Left lung (tissue), 10 donors: ENCODE measurements around the gene IFT88. TPM values are rescaled to one million over a fixed set of nuclear protein-coding genes. Genes with fewer than 3 reads are reported as not detected.

Experiments
- ATAC-seq: fragments of 200-7000 bp; cut with Tn5 transposase; one replicate; pipeline ENCODE4 v1.9.1; 2020; ENCODE audit warnings: moderate library complexity
- DNase-seq, 4 donors: peaks; one replicate each; pipeline ENCODE4 v3.0.0-alpha.2; 2013 to 2020
- H3K27ac ChIP-seq, 2 donors: fragments of 200-600 bp; sonication (generic) in 1 of 2; one replicate each; pipeline versions ENCODE4 v1.5.0 to v1.8.0; 2020 to 2021
- H3K27me3 ChIP-seq, 2 donors: fragments of 200-600 bp; sonication (generic) in 1 of 2; one replicate each; pipeline versions ENCODE4 v1.5.0 to v1.8.0; 2020 to 2021
- H3K36me3 ChIP-seq, 2 donors: fragments of 200-600 bp; sonication (generic) in 1 of 2; one replicate each; pipeline versions ENCODE4 v1.5.0 to v1.8.0; 2020 to 2021
- H3K4me1 ChIP-seq, 2 donors: fragments of 200-600 bp; one replicate each; pipeline ENCODE4 v1.8.0; 2021
- H3K4me3 ChIP-seq, 2 donors: fragments of 200-600 bp; sonication (generic) in 1 of 2; one replicate each; pipeline versions ENCODE4 v1.5.0 to v1.8.0; 2020 to 2021; ENCODE audit warnings: mild to moderate bottlenecking in 1 of 2
- H3K9me3 ChIP-seq, 2 donors: fragments of 200-600 bp; sonication (generic) in 1 of 2; one replicate each; pipeline versions ENCODE4 v1.5.0 to v1.8.0; 2020 to 2021
- intact Hi-C, 2 donors: fragments of 100-400 bp; cut with DNase I; formaldehyde crosslinking; loops; one replicate each; pipeline versions ENCODE4 v1.11.2 to v1.14.2; 2022
- polyA plus RNA-seq, 6 donors: library from polyadenylated mRNA; unstranded; fragments of 120-200 nt; gene quantifications; one replicate each; pipeline ENCODE4 v1.2.1, GENCODE V29; 2013; ENCODE audit not compliant: insufficient read length in 6 of 6
- total RNA-seq, 2 donors: library from RNA; stranded (reverse); fragmentation: NEBNext Ultra II Directional; extraction: Animal tissue kit (Norgen Biotek cat#: 25700); gene quantifications; one replicate each; pipeline ENCODE4 v1.2.1, GENCODE V29; 2021
- TF ChIP-seq, protein P1 (sequence below), 2 donors: fragments of 200-600 bp; sonication (generic) in 1 of 2; IDR thresholded peaks; one replicate each; pipeline versions ENCODE4 v1.5.0 to v1.8.0; 2021; ENCODE audit warnings: antibody characterized with exemption in 2 of 2
- donor health status: DM: no; HTN: yes; CAD: no.
- donor health status: DM: no; HTN: no; CAD: no.

IFT88 gene
- total and polyA plus RNA-seq, 8 donors = 13.5 to 37.9 (median 35.8) TPM

GRCh38 chr13:20610006-20610405, 43.0 kb downstream of the IFT88 start:
- H3K36me3 ChIP-seq = peaks cover 0 to 29% of the 10 kb centered on the region in 2 donors
- H3K9me3 ChIP-seq = no peaks in the 10 kb centered on the region
- no peak overlapping the region for H3K4me3 ChIP-seq
- no peak for ATAC-seq
- H3K27ac ChIP-seq = no peak overlapping the region
- intact Hi-C loops = no loop called here
- no peak for DNase-seq
- H3K27me3 ChIP-seq = no peaks in the 10 kb centered on the region
- TF ChIP-seq, protein P1, sequence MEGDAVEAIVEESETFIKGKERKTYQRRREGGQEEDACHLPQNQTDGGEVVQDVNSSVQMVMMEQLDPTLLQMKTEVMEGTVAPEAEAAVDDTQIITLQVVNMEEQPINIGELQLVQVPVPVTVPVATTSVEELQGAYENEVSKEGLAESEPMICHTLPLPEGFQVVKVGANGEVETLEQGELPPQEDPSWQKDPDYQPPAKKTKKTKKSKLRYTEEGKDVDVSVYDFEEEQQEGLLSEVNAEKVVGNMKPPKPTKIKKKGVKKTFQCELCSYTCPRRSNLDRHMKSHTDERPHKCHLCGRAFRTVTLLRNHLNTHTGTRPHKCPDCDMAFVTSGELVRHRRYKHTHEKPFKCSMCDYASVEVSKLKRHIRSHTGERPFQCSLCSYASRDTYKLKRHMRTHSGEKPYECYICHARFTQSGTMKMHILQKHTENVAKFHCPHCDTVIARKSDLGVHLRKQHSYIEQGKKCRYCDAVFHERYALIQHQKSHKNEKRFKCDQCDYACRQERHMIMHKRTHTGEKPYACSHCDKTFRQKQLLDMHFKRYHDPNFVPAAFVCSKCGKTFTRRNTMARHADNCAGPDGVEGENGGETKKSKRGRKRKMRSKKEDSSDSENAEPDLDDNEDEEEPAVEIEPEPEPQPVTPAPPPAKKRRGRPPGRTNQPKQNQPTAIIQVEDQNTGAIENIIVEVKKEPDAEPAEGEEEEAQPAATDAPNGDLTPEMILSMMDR (IDR thresholded peaks at IDR 0.05) = no peak
- H3K4me1 ChIP-seq = no peaks in the 10 kb centered on the region

DNA sequence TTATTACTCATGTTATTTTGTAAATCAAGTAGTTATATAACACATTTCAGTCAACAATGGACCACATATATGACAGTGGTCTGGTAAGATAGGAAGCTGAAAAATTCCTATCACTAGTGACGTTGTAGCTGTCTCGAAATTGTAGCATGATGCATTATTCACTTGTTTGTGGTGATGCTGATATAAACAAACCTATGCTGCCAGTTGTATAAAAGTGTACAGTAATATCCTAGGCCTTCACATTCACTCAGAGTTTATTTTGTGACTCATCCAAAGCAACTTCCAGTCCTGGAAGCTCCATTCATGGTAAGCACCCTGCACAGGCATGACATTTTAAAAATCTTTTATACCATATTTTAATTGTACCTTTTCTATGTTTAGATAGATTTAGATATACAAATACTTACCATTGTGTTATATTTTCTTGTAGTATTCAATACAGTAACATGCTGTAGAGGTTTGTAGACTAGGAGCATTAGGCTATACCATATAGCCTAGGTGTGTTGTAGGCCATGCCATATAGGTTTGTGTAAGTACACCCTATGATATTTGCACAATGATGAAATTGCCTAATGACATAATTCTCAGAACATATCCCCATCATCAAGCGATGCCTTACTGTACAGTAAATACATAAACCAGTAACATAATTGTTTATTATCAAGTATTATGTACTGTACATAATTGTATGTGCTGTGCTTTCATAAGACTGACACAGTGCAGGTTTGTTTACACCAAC, 49.3 kb downstream of the IFT88 start:
- TF ChIP-seq, protein P1 (IDR thresholded peaks at IDR 0.05) = no peak
- ATAC-seq (no peak), DNase-seq (no peak)
- Histone ChIP-seq H3K4me1 (no peaks in the 10 kb centered on the region), H3K27me3 (no peaks in the 10 kb centered on the region), H3K36me3 (no peaks in the 10 kb centered on the region), H3K4me3 (no peak overlapping the region), H3K27ac (no peak overlapping the region), H3K9me3 (no peaks in the 10 kb centered on the region)
- intact Hi-C loops = no loop called here

- H3K4me3 ChIP-seq = no peak overlapping the region
- TF ChIP-seq, protein P1 (IDR thresholded peaks at IDR 0.05) = no peak
- peaks cover 0 to 16% of the 10 kb centered on the region in 2 donors for H3K36me3 ChIP-seq
- H3K27ac ChIP-seq = no peak overlapping the region
- peaks cover 0 to 11% of the 10 kb centered on the region in 2 donors for H3K9me3 ChIP-seq
- intact Hi-C loops = no loop called here
- no peak for DNase-seq
- ATAC-seq = no peak
- no peaks in the 10 kb centered on the region for H3K27me3 ChIP-seq
- H3K4me1 ChIP-seq = no peaks in the 10 kb centered on the region
These were observed 56.0 kb downstream of the IFT88 start for GRCh38 chr13:20623000-20623399.

- intact Hi-C loops = no loop called here
- no peak for ATAC-seq
- peaks cover 0 to 16% of the 10 kb centered on the region in 2 donors for H3K36me3 ChIP-seq
- H3K4me3 ChIP-seq = no peak overlapping the region
- TF ChIP-seq, protein P1 (IDR thresholded peaks at IDR 0.05) = no peak
- H3K27ac ChIP-seq = no peak overlapping the region
- peaks cover 0 to 11% of the 10 kb centered on the region in 2 donors for H3K9me3 ChIP-seq
- DNase-seq = no peak
- no peaks in the 10 kb centered on the region for H3K27me3 ChIP-seq
- H3K4me1 ChIP-seq = no peaks in the 10 kb centered on the region
These were observed 57.3 kb downstream of the IFT88 start for GRCh38 chr13:20624213-20624612.

DNA sequence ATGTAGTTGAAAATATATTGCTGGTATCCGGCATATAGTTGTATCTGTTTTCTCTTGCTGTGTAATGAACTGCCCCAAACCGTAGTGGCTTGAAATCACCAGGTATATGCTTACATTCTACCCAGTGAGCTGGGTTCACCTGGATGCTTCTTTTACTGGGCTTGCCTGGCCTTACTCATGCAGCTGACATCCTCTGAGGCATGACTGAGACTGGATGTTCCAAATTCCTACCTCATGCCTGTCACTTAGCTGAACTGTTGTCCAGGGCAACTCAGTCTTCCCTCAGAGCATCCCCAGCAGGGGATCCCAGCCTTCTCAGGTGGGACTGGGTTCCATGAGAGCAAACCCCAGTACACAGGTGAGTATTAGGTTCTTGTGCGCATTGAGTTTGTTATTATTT, 66.8 kb downstream of the IFT88 start:
- intact Hi-C loops = no loop called here
- H3K27ac ChIP-seq = no peak overlapping the region
- no peaks in the 10 kb centered on the region for H3K27me3 ChIP-seq
- H3K36me3 ChIP-seq = peaks cover 0 to 13% of the 10 kb centered on the region in 2 donors
- TF ChIP-seq, protein P1 (IDR thresholded peaks at IDR 0.05) = no peak
- ATAC-seq = no peak
- H3K4me3 ChIP-seq = no peak overlapping the region
- DNase-seq = no peak
- no peaks in the 10 kb centered on the region for H3K9me3 ChIP-seq
- H3K4me1 ChIP-seq = no peaks in the 10 kb centered on the region
